DND-41 (cell line): ENCODE results near the gene WWP2.

Experiments used
- ATAC-seq: fragments of 200-7000 bp; cut with Tn5 transposase; 3 replicates; pipeline ENCODE4 v1.9.1; 2021; ENCODE audit warnings: low read depth; ENCODE audit not compliant: insufficient read depth
- DNase-seq: peaks from one replicate; pipeline ENCODE4 v3.0.0-alpha.2; 2020
- H2AFZ ChIP-seq: 2 replicates; pipeline ENCODE4 v1.6.0; 2012; ENCODE audit warnings: low read depth, low read length
- H3K27ac ChIP-seq: 2 replicates; pipeline ENCODE4 v1.5.1; 2012; ENCODE audit warnings: low read length, inconsistent platforms
- H3K27me3 ChIP-seq: fragments of 200-600 bp; sonication (generic); 2 replicates; pipeline ENCODE4 v1.6.0; 2012; ENCODE audit warnings: low read length, mild to moderate bottlenecking, inconsistent platforms; ENCODE audit not compliant: insufficient read depth, poor library complexity
- H3K36me3 ChIP-seq: 2 replicates; pipeline ENCODE4 v1.5.1; 2012; ENCODE audit warnings: low read length, inconsistent platforms; ENCODE audit not compliant: insufficient read depth
- H3K4me1 ChIP-seq: 2 replicates; pipeline ENCODE4 v1.5.1; 2012; ENCODE audit warnings: mild to moderate bottlenecking, low read length; ENCODE audit not compliant: insufficient read depth
- H3K4me2 ChIP-seq: 2 replicates; pipeline ENCODE4 v1.6.0; 2012; ENCODE audit warnings: mild to moderate bottlenecking, moderate library complexity, low read length, inconsistent platforms; ENCODE audit not compliant: insufficient read depth
- H3K4me3 ChIP-seq, 2 experiments: fragments of 200-600 bp in 1 of 2; shearing (Covaris generic) in 1 of 2; 2 replicates each; pipeline ENCODE4 v1.5.1; 2012 to 2016; ENCODE audit warnings: inconsistent platforms in 2 of 2, low read length in 2 of 2, mild to moderate bottlenecking in 2 of 2, low read depth in 1 of 2, moderate library complexity in 1 of 2
- H3K79me2 ChIP-seq: 2 replicates; pipeline ENCODE4 v1.6.0; 2012; ENCODE audit warnings: low read length, inconsistent platforms; ENCODE audit not compliant: insufficient read depth
- H3K9ac ChIP-seq: 2 replicates; pipeline ENCODE4 v1.6.0; 2012; ENCODE audit warnings: low read depth, mild to moderate bottlenecking, inconsistent platforms, low read length, moderate library complexity
- H3K9me3 ChIP-seq: 2 replicates; pipeline ENCODE4 v1.5.1; 2012; ENCODE audit warnings: low read length, moderate library complexity, mild to moderate bottlenecking, inconsistent platforms; ENCODE audit not compliant: insufficient read depth, severe bottlenecking
- H4K20me1 ChIP-seq: 2 replicates; pipeline ENCODE4 v1.6.0; 2012; ENCODE audit warnings: low read length; ENCODE audit not compliant: insufficient read depth
- EZH2 ChIP-seq: IDR thresholded peaks from 3 replicates; pipeline ENCODE4 v1.6.1; 2012; ENCODE audit warnings: borderline replicate concordance, low read depth, mild to moderate bottlenecking, moderate library complexity, low read length, inconsistent platforms; ENCODE audit not compliant: severe bottlenecking
- TF ChIP-seq, protein P1 (sequence below): IDR thresholded peaks from 2 replicates; pipeline ENCODE4 v1.5.1; 2012; ENCODE audit warnings: borderline replicate concordance, low read length, moderate library complexity, mild to moderate bottlenecking; ENCODE audit not compliant: poor library complexity, severe bottlenecking; ENCODE audit errors: extremely low read depth

WWP2 gene

DNA sequence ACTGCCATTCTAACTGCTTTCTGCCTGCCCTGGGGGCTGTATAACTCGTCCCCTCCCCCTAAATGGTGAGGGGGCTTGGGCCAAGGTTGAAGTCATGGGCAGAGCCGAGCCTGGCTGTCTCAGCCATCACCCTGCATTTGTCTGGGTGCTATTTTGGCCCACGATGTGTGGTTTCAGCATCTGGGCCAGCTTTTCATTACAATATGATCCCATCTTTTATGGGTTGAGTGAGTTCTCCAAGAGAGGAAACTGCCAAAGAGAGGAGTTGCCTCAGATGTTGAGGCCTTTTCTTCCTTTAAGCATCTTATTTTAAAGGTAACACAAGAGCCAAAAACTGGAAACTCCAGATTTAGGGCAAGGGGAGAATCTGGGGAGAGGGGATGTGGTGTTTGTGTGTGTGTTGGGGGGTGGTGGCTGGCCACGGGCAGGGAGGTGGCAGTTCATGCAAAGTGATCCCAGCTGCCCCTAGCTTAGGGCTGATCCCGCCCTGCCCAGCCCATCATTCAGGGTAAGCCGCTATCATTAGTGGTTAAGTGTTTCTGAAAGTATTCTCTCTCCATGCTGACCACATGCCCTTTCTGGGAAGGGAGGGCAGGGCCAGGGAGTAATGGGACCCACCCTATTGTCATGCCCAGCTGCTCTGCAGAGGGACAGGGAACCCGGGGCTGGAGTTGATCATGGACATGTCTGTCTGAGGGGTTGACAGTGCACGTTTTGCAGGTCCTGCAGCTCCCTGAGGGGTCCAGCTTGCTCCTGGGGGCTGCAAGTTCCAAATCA is 105.8 kb downstream of the WWP2 start:
- no peaks in the 10 kb centered on the region for H3K79me2 ChIP-seq
- no peak overlapping the region for H3K4me2 ChIP-seq
- no peak for TF ChIP-seq EZH2
- TF ChIP-seq, protein P1, sequence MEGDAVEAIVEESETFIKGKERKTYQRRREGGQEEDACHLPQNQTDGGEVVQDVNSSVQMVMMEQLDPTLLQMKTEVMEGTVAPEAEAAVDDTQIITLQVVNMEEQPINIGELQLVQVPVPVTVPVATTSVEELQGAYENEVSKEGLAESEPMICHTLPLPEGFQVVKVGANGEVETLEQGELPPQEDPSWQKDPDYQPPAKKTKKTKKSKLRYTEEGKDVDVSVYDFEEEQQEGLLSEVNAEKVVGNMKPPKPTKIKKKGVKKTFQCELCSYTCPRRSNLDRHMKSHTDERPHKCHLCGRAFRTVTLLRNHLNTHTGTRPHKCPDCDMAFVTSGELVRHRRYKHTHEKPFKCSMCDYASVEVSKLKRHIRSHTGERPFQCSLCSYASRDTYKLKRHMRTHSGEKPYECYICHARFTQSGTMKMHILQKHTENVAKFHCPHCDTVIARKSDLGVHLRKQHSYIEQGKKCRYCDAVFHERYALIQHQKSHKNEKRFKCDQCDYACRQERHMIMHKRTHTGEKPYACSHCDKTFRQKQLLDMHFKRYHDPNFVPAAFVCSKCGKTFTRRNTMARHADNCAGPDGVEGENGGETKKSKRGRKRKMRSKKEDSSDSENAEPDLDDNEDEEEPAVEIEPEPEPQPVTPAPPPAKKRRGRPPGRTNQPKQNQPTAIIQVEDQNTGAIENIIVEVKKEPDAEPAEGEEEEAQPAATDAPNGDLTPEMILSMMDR, result no peak
- no peaks in the 10 kb centered on the region for H4K20me1 ChIP-seq
- no peak overlapping the region for H3K4me3 ChIP-seq
- no peak for ATAC-seq
- H3K36me3 ChIP-seq, result peaks cover 11% of the 10 kb centered on the region
- no peaks in the 10 kb centered on the region for H3K27me3 ChIP-seq
- no peak overlapping the region for H3K27ac ChIP-seq
- no peaks in the 10 kb centered on the region for H3K9me3 ChIP-seq
- H3K9ac ChIP-seq, result no peak overlapping the region
- no peak for DNase-seq
- H2AFZ ChIP-seq, result no peak overlapping the region
- H3K4me1 ChIP-seq, result no peaks in the 10 kb centered on the region

DNA sequence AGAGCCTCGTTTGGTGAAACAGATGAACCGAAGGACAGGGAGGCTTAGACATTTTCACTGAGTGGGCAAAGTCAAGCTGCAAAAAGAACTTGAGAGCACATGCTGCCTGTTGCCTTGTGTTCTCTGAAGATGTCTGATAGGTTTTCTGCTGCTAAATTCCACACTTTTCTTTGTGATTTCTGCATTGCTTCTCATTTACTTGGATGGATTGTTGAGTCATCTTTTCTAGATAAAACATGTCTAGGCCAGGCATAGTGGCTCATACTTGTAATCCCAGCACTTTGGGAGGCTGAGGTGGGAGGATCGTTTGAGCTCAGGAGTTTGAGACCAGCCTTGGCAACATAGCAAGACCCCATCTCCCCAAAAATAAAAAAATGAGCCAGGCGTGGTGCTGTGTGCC is 108.6 kb downstream of the WWP2 start:
- Histone ChIP-seq H3K9ac (no peak overlapping the region), H3K4me3 (no peak overlapping the region), H3K27me3 (no peaks in the 10 kb centered on the region), H3K4me2 (no peak overlapping the region), H3K36me3 (peaks cover 27% of the 10 kb centered on the region), H2AFZ (no peak overlapping the region), H3K79me2 (no peaks in the 10 kb centered on the region), H3K4me1 (no peaks in the 10 kb centered on the region), H3K9me3 (no peaks in the 10 kb centered on the region), H4K20me1 (no peaks in the 10 kb centered on the region), H3K27ac (no peak overlapping the region)
- TF ChIP-seq, protein P1, result no peak
- TF ChIP-seq EZH2, result no peak
- ATAC-seq (no peak), DNase-seq (no peak)

DNA sequence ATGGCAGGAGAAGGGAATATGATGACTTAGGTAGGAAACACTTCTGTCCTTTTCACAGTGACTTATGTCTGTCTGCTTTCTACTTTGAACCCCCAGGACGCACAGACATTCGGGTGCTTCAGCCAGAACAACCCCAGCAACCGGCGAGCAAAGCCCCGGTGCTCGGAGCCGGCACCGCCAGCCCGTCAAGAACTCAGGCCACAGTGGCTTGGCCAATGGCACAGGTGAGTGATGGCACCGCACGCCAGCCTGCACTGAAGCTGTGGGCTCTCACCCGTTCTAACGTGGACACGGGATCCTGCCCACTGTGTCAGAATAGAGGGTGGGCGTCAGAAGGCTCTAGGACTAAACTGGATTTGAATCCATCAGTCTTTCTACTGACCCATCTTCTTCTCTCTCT is 109.6 kb downstream of the WWP2 start:
- H3K9ac ChIP-seq, result no peak overlapping the region
- H4K20me1 ChIP-seq, result no peaks in the 10 kb centered on the region
- peaks cover 32% of the 10 kb centered on the region for H3K36me3 ChIP-seq
- DNase-seq (no peak), ATAC-seq (no peak)
- H2AFZ ChIP-seq, result no peak overlapping the region
- no peak overlapping the region for H3K4me2 ChIP-seq
- no peaks in the 10 kb centered on the region for H3K79me2 ChIP-seq
- TF ChIP-seq, protein P1, result no peak
- no peak for TF ChIP-seq EZH2
- no peaks in the 10 kb centered on the region for H3K4me1 ChIP-seq
- H3K27me3 ChIP-seq, result no peaks in the 10 kb centered on the region
- H3K27ac ChIP-seq, result no peak overlapping the region
- no peak overlapping the region for H3K4me3 ChIP-seq
- H3K9me3 ChIP-seq, result peaks cover 5% of the 10 kb centered on the region

DNA sequence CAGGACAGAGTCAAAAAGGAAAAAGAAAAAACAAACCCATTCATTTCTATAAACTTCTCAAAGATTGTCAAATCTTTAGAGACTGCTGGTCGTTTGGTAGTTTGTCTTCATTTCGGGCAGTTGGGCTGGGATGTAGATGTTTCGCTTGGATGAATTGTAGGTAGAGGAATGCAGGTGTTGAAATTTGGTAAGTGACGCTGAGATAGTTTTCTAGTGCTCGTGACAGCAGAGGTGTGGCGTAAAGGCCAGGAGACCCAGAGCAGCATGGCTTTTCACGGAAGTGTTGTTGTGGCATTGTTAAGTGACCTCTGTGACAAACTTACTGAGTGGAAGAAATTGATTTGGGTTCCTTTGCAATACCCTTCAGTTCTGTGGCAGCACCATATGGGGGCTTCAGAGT is 110.8 kb downstream of the WWP2 start:
- no peak overlapping the region for H3K4me3 ChIP-seq
- no peaks in the 10 kb centered on the region for H3K27me3 ChIP-seq
- no peaks in the 10 kb centered on the region for H3K79me2 ChIP-seq
- H3K27ac ChIP-seq, result no peak overlapping the region
- H3K9ac ChIP-seq, result no peak overlapping the region
- ATAC-seq (no peak), DNase-seq (no peak)
- no peak for TF ChIP-seq EZH2
- TF ChIP-seq, protein P1, result no peak
- no peak overlapping the region for H3K4me2 ChIP-seq
- H3K9me3 ChIP-seq, result peaks cover 8% of the 10 kb centered on the region
- no peaks in the 10 kb centered on the region for H3K4me1 ChIP-seq
- H4K20me1 ChIP-seq, result no peaks in the 10 kb centered on the region
- H2AFZ ChIP-seq, result no peak overlapping the region
- peaks cover 32% of the 10 kb centered on the region for H3K36me3 ChIP-seq
